Lower leg skin (tissue), 3 donors: Measurements from ENCODE around the gene CSRP1.

Source experiments
- POLR2A ChIP-seq, 2 donors: fragments of 450-650 bp; IDR thresholded peaks; one replicate each; pipeline ENCODE4 v1.6.1; 2016 to 2017; ENCODE audit warnings: antibody characterized with exemption in 2 of 2, mild to moderate bottlenecking in 1 of 2, moderate library complexity in 1 of 2
- TF ChIP-seq, protein P1 (sequence below), 3 donors: fragments of 450-650 bp; IDR thresholded peaks; one replicate each; pipeline ENCODE4 v1.5.1; 2016; ENCODE audit warnings: antibody characterized with exemption in 3 of 3, mild to moderate bottlenecking in 3 of 3, moderate library complexity in 2 of 3

DNA sequence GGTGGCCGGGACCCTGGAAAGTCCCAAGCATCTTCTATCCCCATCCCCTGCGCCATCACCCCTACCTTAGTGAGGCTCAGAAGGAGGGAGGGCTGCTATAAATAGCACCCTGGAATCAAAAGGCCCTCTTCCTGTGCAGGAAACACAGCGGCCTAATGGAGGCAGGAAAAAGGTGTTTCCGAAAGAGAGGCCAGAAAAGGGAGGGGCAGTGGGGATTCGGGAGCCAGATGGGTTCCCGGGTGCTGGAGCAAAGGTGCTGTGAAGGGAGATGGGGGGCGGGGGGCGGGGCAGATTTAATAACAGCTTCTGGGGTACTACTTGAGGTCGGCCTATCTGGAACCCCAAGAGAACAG is 48.6 kb upstream of the CSRP1 start:
- TF ChIP-seq, protein P1, sequence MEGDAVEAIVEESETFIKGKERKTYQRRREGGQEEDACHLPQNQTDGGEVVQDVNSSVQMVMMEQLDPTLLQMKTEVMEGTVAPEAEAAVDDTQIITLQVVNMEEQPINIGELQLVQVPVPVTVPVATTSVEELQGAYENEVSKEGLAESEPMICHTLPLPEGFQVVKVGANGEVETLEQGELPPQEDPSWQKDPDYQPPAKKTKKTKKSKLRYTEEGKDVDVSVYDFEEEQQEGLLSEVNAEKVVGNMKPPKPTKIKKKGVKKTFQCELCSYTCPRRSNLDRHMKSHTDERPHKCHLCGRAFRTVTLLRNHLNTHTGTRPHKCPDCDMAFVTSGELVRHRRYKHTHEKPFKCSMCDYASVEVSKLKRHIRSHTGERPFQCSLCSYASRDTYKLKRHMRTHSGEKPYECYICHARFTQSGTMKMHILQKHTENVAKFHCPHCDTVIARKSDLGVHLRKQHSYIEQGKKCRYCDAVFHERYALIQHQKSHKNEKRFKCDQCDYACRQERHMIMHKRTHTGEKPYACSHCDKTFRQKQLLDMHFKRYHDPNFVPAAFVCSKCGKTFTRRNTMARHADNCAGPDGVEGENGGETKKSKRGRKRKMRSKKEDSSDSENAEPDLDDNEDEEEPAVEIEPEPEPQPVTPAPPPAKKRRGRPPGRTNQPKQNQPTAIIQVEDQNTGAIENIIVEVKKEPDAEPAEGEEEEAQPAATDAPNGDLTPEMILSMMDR (IDR thresholded peaks at IDR 0.05): no peak
- TF ChIP-seq POLR2A (IDR thresholded peaks at IDR 0.05): no peak
